ENCODE data around the gene NUDT16L1. TPM values are rescaled to one million over a fixed set of nuclear protein-coding genes. Genes with fewer than 3 reads are reported as not detected.
A peak's percentile ranks its signal among the peaks of the same experiment; 100 is the strongest.

Gene NUDT16L1
- total RNA-seq, 4 donors from 2014 or later = 15.4 to 48.3 (median 33.1) TPM

DNA sequence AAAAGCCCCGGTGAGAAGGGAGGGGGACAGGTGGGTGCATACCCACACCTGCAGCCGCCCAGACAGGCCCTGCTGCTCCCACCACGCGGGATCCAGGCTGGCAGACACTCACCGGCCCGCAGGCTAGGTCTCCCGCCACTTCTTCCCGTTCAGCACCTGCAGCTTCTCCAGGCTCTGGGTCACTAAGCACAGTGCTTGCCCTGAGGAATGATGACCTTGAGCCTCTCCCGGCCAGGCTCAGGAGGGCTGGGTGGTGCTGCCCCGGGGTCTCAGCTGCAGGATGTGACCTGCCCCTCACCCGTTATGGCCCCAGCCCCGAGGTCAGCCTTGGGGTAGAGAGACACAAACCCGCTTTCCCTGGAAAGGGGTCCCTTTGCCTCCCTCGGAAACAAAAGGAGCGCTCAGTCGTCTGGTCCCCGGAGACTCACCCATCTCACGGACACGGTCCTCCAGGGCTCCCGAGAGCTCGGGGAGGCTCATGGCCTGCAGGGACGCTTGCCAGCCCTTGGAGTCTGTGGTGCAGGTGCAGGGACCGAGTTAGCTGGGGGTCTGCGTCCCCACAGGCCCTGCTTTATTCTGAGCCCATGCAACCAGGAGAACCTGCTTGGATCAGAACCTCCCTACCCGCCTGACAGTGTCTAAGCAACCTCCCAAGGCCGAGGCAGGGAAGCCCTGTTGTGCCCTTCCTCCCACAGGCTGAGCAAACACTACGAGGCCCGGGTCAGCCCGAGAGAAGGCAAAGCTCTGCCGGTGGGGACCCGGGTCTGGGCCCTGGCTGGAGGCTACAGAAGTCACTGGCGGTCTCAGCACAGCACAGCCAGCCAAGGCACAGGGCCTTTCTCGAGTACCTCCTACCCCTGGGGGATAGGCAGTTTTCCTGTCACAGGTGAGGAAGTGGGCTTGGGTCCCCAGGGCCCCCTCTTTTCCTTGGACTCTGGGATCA, 3.8 kb downstream of the NUDT16L1 start:
- H3K36me3 ChIP-seq = no peaks in the 10 kb centered on the region
- peak overlapping the region; percentile 69 to 96 for H3K27ac ChIP-seq
- no peak overlapping the region for H3K4me3 ChIP-seq
- H3K27me3 ChIP-seq = no peaks in the 10 kb centered on the region
- peak; percentile 17 to 20 for DNase-seq
- H3K9me3 ChIP-seq = no peaks in the 10 kb centered on the region
- peaks cover 6 to 15% of the 10 kb centered on the region in 2 donors for H3K4me1 ChIP-seq
- TF ChIP-seq, protein P1, sequence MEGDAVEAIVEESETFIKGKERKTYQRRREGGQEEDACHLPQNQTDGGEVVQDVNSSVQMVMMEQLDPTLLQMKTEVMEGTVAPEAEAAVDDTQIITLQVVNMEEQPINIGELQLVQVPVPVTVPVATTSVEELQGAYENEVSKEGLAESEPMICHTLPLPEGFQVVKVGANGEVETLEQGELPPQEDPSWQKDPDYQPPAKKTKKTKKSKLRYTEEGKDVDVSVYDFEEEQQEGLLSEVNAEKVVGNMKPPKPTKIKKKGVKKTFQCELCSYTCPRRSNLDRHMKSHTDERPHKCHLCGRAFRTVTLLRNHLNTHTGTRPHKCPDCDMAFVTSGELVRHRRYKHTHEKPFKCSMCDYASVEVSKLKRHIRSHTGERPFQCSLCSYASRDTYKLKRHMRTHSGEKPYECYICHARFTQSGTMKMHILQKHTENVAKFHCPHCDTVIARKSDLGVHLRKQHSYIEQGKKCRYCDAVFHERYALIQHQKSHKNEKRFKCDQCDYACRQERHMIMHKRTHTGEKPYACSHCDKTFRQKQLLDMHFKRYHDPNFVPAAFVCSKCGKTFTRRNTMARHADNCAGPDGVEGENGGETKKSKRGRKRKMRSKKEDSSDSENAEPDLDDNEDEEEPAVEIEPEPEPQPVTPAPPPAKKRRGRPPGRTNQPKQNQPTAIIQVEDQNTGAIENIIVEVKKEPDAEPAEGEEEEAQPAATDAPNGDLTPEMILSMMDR (IDR thresholded peaks at IDR 0.05) = no peak
- no peak for TF ChIP-seq POLR2A (IDR thresholded peaks at IDR 0.05)
- intact Hi-C loops (cut with DNase I; ENCODE audit: low total_unique reads) = no loop called here

DNA sequence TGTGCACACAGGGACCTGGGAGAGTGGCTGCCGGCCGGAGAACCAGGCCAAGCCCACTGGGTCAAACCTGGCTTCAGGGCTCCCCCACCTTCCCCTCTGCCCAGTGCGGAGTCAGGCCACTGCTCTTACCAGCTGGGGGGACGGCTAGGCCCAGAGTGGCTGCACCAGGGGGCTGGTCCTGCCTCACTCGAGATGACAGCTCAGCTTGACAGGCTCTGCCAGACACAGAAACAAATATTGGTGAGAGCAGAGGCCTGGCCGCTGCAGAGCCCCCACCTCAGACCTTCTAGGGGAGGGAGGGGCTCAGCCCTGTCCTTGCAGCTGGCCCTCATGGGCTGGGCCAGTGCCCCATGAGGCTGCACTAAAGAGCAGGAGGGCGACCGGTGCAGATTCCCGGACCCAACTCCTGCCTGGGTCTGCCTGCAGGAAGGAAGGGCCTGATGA, 4.5 kb downstream of the NUDT16L1 start:
- no peaks in the 10 kb centered on the region for H3K27me3 ChIP-seq
- no peaks in the 10 kb centered on the region for H3K9me3 ChIP-seq
- TF ChIP-seq, protein P1 (IDR thresholded peaks at IDR 0.05) = no peak
- no peak for TF ChIP-seq POLR2A (IDR thresholded peaks at IDR 0.05)
- H3K36me3 ChIP-seq = no peaks in the 10 kb centered on the region
- intact Hi-C loops (cut with DNase I; ENCODE audit: low total_unique reads) = no loop called here
- no peak for DNase-seq
- peak overlapping the region in 1 of 2 donors; percentile 9 for H3K27ac ChIP-seq
- no peak overlapping the region for H3K4me3 ChIP-seq
- H3K4me1 ChIP-seq = peaks cover 6 to 15% of the 10 kb centered on the region in 2 donors

DNA sequence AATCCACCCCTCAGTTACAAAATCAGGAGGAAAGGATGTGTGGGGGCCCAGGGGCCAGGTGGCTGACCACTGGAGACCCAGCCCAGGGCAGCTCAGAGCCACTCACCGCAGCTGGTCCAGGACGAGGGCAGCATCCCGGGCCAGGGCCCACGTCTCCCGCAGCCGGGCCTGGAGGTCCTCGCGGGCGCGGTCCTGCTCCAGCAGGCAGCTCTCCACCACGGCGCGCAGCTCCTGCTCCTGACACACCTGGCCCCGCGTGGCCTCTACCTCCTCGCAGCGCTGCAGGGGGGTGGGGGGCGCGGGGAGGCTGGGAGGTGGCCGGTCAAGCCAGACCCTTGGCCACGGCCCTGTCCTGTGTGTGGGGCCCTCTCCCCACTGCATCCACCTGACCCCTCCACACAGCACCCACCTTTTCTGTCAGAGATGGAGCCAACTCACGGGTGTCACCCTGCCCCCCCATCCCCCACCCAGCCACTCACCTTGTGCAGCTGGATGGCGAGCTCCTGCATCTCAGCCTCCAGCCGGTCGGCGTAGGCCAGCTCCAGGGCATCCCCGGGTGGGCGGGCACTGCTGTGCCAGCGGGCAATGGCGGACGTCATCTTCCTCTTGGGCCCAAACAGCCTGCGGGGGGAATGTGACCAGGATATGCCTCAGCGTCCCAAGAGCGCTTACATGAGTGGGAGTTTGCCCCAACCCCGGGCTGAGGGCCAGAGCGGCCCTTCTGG, 5.1 kb downstream of the NUDT16L1 start:
- TF ChIP-seq, protein P1 (IDR thresholded peaks at IDR 0.05) = no peak
- no peak for TF ChIP-seq POLR2A (IDR thresholded peaks at IDR 0.05)
- no peak overlapping the region for H3K4me3 ChIP-seq
- H3K27ac ChIP-seq = no peak overlapping the region
- H3K4me1 ChIP-seq = peaks cover 6 to 15% of the 10 kb centered on the region in 2 donors
- H3K9me3 ChIP-seq = no peaks in the 10 kb centered on the region
- H3K27me3 ChIP-seq = no peaks in the 10 kb centered on the region
- intact Hi-C loops (cut with DNase I; ENCODE audit: low total_unique reads) = no loop called here
- DNase-seq = peak in 1 of 2 donors; percentile 20
- no peaks in the 10 kb centered on the region for H3K36me3 ChIP-seq

DNA sequence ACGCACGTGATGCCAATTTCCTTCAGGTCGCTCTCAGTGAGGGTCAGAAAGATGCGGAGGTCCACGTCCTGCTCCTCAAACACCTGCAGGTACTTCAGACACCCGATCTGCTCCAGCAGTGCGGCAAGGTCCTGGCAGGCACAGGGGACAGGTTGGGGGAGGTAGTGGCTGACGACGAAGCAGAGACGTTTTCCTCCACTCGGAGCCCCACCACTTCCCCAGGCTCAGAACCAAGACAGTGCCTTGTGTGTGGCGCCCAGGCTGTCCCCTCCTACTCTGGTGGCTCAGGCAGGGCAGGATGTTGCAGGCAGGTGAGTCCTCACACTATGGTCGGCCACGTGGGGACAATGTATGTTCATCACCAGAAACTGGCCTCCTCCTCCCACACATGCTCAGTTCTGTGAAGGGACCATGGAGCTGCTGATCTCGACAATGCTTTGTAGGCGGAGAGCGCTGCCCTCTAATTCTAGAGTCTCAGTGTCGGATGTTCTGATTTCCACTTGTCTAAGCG, 5.7 kb downstream of the NUDT16L1 start:
- Histone ChIP-seq H3K27me3 (no peaks in the 10 kb centered on the region), H3K4me1 (peaks cover 6 to 15% of the 10 kb centered on the region in 2 donors), H3K4me3 (no peak overlapping the region), H3K36me3 (no peaks in the 10 kb centered on the region), H3K27ac (no peak overlapping the region), H3K9me3 (no peaks in the 10 kb centered on the region)
- TF ChIP-seq, protein P1 (IDR thresholded peaks at IDR 0.05) = no peak
- no peak for TF ChIP-seq POLR2A (IDR thresholded peaks at IDR 0.05)
- no peak for DNase-seq
- intact Hi-C loops (cut with DNase I; ENCODE audit: low total_unique reads) = no loop called here

All from uterus (tissue), 4 donors.